ELR (cell line): ENCODE data around the gene CDK5RAP2.

Experiments
- DNase-seq: peaks from one replicate; pipeline ENCODE4 v3.0.0-alpha.2; 2015; ENCODE audit warnings: low read depth

The CDK5RAP2 gene

GRCh38 chr9:120397453-120397852 is 182.5 kb downstream of the CDK5RAP2 start:
- DNase-seq: peak; percentile 33

- peak; percentile 48 for DNase-seq
Observed at GRCh38 chr9:120396931-120397330, 183.0 kb downstream of the CDK5RAP2 start.

- DNase-seq: peak; percentile 56
Observed at GRCh38 chr9:120396418-120396817, 183.5 kb downstream of the CDK5RAP2 start.

- DNase-seq: no peak
Observed at GRCh38 chr9:120395376-120395775, 184.6 kb downstream of the CDK5RAP2 start.

- peak; percentile 93 for DNase-seq
Observed at GRCh38 chr9:120394058-120394669, 185.8 kb downstream of the CDK5RAP2 start.

GRCh38 chr9:120393386-120394057 is 186.4 kb downstream of the CDK5RAP2 start:
- peak; percentile 60 for DNase-seq

GRCh38 chr9:120392711-120393110 is 187.3 kb downstream of the CDK5RAP2 start:
- no peak for DNase-seq

- no peak for DNase-seq
Observed at GRCh38 chr9:120392245-120392644, 187.7 kb downstream of the CDK5RAP2 start.

- DNase-seq: no peak
Observed at GRCh38 chr9:120391691-120392090, 188.3 kb downstream of the CDK5RAP2 start.

- DNase-seq: no peak
Observed at GRCh38 chr9:120390637-120391190, 189.3 kb downstream of the CDK5RAP2 start.

GRCh38 chr9:120389867-120390266 is 190.1 kb downstream of the CDK5RAP2 start:
- no peak for DNase-seq

GRCh38 chr9:120389300-120389699 is 190.7 kb downstream of the CDK5RAP2 start:
- DNase-seq: no peak

- no peak for DNase-seq
Observed at GRCh38 chr9:120388003-120388855, 191.7 kb downstream of the CDK5RAP2 start.

- DNase-seq: no peak
Observed at GRCh38 chr9:120387257-120388002, 192.5 kb downstream of the CDK5RAP2 start.

GRCh38 chr9:120386390-120387131 is 193.4 kb downstream of the CDK5RAP2 start:
- DNase-seq: no peak

- DNase-seq: no peak
Observed at GRCh38 chr9:120385606-120386389, 194.2 kb downstream of the CDK5RAP2 start.

GRCh38 chr9:120384925-120385272 is 195.1 kb downstream of the CDK5RAP2 start:
- no peak for DNase-seq

GRCh38 chr9:120383999-120384924 is 195.7 kb downstream of the CDK5RAP2 start:
- no peak for DNase-seq

- no peak for DNase-seq
Observed at GRCh38 chr9:120383611-120383998, 196.4 kb downstream of the CDK5RAP2 start.
